ENCODE results near the gene CSMD2.

GRCh38 chr1:33472269-33472980, 692.6 kb downstream of the CSMD2 start, which contains the start of gene ZSCAN20:
- TF ChIP-seq CTCF (IDR thresholded peaks at IDR 0.05) (peak; percentile 4), EZH2 (IDR thresholded peaks at IDR 0.05) (no peak), EZH2phosphoT487 (IDR thresholded peaks at IDR 0.05) (no peak)

Measured in neural progenitor cell (in vitro differentiated cells).